Adipose tissue (tissue), 3 donors: Measurements from ENCODE around the gene GMPR. TPM values are rescaled to one million over a fixed set of nuclear protein-coding genes. Genes with fewer than 3 reads are reported as not detected.
"Not testable (repeated sequence)": the region's sequence is repeated elsewhere in the genome, so short reads cannot be mapped to it uniquely, and the experiment has no call there.

Source experiments
- H3K27ac ChIP-seq: one replicate; pipeline ENCODE4 v1.5.1; 2013; ENCODE audit warnings: low read depth, low read length
- WGBS, 3 donors: extraction: QIAGEN DNeasy Blood & Tissue Kit; methylation state at CpG; one replicate each; pipeline ENCODE4 v1.1.7; 2013; 5-methylcytosine and 5-hydroxymethylcytosine counted together
- polyA plus RNA-seq, 3 donors: library from polyadenylated mRNA; stranded (reverse); fragments of 200-250 nt; gene quantifications; one replicate each; pipeline ENCODE4 v1.2.3, GENCODE V29; 2013
- donor health status: healthy with polysubstance abuse.
- donor health status: Bipolar disorder and iron deficiency.
- donor health status: healthy.

The GMPR gene
- polyA plus RNA-seq, 3 donors: 3.8 to 7.7 (median 5.2) TPM

DNA sequence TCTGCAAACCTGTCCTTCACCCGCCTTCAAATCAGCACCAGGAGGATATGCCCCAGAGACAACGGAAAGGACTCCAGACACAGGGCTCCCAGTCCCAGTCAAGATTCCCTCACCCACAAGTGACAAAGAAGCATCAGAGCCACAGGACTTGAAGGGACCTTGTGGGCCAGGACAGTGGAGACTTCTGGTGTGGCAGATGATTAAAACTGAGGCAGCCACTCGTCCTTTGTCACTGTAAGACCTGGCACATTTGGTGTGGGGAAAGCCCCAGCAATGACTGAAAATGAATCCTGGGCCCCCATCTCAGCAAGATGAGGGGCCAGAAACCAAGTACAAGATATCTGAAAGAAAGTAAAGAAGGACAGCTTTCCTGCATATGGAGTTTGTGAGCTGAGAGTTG, 15.6 kb upstream of the GMPR start:
- WGBS, 3 donors: 89 to 92% (median 92%) methylated on average over 3 of the region's 3 CpGs
- H3K27ac ChIP-seq: no peak overlapping the region

DNA sequence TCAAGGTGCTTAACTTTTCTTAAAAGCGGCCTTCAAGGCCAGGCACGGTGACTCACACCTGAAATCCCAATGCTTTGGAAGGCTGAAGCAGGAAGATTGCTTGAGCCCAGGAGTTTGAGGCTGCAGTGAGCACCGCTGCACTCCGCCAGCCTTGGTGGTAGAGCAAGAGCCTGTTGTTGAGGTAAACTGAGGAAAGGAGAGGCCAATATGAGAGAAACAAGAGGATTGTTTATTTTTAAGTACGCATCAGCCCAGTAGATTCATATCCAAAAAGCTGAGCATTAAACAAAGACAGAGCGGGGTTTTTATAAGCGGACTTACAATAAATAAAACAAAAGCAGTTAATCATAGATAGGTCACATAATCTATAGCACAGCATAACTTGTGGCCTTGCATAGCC, 15.0 kb upstream of the GMPR start:
- 54 to 97% (median 97%) methylated on average over 7 of the region's 7 CpGs for WGBS, 3 donors
- H3K27ac ChIP-seq: no peak overlapping the region

DNA sequence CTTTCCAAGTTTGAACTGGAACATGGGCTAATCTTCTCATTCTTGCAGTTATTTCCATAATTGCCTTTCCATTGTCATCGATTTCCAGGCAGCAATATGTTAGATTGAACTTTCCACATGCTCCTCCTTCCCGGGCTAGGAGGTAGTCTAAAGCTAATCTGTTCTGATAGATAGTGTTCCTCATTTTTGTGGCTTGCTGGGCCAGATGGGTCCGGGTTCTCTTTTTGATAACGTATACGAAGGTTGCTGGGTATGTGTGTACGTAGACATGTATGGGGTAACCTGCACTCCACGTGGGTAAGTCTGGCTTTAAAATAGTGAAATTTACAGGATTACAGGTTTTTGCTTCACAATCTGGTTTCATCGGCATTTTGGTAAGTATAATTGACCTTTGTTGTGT, 14.0 kb upstream of the GMPR start:
- 50 to 69% (median 61%) methylated on average over 8 of the region's 8 CpGs for WGBS, 3 donors
- H3K27ac ChIP-seq: no peak overlapping the region

DNA sequence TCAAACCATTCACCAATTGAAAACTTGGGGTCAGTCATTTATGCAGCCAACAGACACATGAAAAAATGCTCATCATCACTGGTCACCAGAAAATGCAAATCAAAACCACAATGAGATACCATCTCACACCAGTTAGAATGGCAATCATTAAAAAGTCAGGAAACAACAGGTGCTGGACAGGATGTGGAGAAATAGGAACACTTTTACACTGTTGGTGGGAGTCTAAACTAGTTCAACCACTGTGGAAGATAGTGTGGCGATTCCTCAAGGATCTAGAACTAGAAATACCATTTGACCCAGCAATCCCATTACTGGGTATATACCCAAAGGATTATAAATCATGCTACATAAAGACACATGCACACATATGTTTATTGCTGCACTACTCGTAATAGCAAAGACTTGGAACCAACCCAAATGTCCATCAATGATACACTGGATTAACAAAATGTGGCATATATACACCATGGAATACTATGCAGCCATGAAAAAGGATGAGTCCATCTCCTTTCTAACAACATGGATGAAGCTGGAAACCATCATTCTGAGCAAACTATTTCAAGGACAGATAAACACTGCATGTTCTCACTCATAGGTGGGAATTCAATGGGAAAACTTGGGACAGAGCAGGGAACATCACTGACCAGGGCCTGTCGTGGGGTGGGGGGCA, 13.2 kb upstream of the GMPR start:
- WGBS, 3 donors: 77 to 86% (median 81%) methylated on average over 3 of the region's 3 CpGs
- H3K27ac ChIP-seq: not testable (repeated sequence)

DNA sequence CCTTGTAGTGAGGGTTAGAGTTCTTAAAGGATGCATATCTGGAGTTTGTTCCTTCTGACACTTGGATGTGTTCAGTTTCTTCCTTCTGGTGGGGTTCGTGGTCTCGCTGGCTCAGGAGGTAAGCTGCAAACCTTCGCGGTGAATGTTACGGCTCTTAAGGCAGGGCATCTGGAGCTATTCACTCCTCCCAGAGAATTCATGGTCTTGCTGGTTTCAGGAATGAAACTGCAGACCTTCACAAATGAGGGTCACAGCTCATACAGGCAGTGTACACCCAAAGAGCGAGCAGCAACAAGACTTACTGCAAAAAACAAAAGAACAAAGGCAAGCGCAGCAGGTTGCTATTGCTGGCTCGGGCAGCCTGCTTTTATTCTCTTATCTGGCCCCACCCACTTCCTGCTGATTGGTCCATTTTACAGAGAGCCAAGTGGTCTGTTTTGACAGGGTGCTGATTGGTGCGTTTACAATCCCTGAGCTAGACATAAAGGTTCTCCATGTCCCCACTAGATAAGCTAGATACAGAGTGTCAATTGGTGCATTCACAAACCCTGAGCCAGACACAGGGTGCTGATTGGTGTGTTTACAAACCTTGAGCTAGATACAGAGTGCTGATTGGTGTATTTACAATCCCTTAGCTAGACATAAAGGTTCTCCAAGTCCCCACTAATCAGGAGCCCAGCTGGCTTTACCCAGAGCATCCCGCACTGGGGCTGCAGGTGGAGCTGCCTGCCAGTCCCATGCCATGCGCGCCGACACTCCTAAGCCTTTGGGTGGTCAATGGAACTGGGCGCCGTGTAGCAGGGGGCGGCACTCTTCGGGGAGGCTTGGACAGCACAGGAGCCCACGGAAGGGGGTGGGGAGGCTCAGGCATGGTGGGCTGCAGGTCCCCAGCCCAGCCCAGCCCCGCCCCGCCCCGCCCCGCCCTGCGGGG, 12.0 kb upstream of the GMPR start:
- H3K27ac ChIP-seq: not testable (repeated sequence)
- 84 to 93% (median 89%) methylated on average over 23 of the region's 23 CpGs for WGBS, 3 donors

DNA sequence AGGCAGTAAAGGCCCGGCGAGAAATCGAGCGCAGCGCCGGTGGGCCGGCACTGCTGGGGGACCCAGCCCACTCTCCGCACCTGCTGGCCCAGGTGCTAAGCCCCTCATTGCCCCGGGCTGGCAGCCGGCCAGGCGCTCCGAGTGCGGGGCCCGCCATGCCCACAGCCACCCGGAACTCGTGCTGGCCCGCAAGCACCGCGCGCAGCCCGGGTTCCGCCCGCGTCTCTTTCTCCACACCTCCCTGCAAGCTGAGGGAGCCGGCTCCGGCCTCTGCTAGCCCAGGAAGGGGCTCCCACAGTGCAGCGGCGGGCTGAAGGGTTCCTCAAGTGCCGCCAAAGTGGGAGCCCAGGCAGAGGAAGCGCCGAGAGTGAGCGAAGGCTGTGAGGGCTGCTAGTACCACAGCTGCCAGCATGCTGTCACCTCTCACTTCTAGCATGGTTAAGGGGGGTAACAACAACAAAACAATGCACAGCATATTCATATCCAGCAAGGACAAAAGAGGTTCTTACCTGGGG, 11.3 kb upstream of the GMPR start:
- no peak overlapping the region for H3K27ac ChIP-seq
- WGBS, 3 donors: 86 to 96% (median 95%) methylated on average over 18 to 32 of the region's 32 CpGs

DNA sequence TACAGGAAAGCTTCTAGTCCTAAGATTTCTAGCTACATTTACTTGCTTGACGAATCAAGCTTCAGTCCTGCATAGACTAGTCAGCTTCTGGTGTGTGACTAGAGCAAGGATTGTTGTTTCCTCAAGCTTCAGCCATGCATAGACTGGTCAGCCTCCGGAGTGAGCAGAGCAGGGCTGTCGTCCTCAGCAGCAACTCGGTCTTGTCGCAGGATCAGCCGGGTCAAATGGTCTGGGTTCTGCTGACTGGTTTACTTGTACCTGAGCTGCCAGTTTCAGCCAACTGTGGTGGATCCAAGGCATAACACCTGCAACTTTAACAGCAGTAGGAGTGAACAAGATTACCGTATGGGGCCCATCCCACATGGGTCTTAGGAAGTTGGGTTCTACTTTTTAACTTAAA, 10.8 kb upstream of the GMPR start:
- no peak overlapping the region for H3K27ac ChIP-seq
- 77 to 91% (median 87%) methylated on average over 7 of the region's 7 CpGs for WGBS, 3 donors

DNA sequence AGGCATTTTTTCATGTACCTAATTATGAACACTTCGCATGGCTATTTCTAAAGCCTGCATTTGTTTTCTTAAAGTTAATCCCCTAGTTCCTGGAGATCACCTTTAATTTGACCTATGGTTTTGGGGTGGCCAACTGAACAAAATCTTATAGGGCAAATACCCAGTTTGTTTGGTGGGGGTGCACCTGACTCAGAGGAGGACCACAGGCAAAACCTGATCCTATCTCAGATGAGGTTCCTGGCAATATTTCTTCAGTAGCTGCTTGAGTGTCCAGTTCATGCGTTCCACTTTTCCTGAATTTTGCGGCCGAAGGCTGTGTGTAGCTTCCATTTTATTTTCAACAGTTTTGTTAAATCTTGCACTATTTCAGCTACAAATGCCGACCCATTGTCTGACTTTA, 10.3 kb upstream of the GMPR start:
- 81 to 96% (median 95%) methylated on average over 5 of the region's 5 CpGs for WGBS, 3 donors
- H3K27ac ChIP-seq: no peak overlapping the region

DNA sequence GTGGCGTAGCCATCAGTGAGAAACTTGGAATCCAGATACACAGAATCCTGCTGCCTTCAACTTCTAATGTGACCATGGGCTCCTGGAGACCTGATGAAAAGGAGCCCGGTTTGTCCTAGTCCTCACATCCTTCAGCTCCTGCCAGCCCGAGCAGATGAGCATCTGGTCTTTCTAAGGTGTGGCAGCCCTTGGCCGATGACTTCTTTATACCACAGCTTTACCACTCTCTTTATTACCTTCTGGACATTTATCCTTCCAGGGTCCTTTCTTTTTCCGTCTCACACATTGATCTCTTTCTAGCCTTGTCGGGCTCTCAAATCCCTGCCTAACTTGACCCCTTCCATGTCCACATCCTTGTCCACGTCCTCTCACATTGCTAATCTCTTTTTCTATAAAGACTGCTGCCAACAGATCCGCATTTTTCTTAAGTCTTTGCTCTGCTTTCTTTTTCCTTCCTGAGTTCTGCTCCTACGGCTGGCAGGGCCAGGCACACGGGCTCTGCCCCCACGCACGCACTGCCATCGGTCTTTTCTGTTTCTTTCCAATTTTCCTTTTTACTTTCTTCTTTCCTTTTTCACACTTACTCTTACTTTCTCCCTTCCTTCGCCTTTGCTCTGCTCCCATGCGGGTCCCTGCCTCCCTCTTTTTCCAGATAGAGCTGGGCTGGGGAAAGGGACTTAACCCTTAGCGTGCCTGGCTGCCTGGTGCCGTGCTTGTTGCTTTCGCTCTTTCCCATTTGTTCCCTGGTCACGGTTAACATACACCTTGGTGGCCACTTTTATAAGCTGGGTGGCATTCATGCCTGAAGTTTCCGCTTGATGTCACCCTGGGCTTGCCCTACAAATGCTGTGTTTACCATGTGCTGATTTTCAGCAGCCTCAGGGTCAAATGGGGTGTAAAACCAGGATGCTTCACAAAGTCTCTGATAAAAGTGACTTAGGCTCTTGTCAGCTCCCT, 9.4 kb upstream of the GMPR start:
- no peak overlapping the region for H3K27ac ChIP-seq

DNA sequence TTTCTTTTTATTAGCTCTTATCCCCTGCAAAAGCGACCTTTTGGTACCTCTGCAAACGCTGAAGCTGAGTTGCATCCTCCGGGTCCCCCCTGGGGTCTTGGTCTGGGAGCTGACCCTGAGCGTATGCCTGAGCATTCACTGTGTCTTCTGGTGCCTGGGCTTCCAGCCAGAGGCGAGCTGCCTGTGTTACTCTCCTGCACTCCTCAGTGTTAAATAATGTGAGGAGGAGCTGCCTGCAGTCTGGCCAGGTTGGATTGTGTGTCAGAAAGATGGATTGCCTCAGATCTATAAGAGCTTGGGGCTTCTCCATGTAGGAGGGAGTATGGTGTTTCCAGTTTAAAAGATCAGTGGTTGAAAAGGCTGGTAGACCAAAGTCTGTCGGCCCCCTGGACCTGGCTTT, 8.7 kb upstream of the GMPR start:
- no peak overlapping the region for H3K27ac ChIP-seq
- 32 to 49% (median 47%) methylated on average over 6 of the region's 6 CpGs for WGBS, 3 donors

More for the DNA sequence above, 9.4 kb upstream of the GMPR start:
- WGBS, 3 donors: 37 to 48% (median 37%) methylated on average over 19 to 20 of the region's 20 CpGs

DNA sequence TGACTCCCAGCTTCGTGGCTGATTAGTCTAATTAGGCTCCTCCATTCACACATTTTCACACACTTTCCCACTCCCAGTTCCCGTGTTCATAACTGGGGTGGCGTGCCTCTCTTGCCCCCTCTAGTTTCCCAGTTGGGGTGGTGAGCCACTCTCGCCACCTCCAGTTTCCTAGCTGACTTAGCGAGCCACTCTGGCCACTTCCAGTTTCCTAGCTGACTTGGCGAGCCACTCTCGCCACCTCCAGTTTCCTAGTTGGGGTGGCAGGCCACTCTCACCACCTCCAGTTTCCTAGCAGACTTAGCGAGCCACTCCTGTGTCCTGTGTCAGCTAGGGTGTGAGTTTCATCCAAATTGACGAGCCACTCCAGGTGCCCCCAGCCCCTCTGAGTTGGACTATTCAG, 7.4 kb upstream of the GMPR start:
- 77 to 84% (median 84%) methylated on average over 9 of the region's 9 CpGs for WGBS, 3 donors
- H3K27ac ChIP-seq: no peak overlapping the region

DNA sequence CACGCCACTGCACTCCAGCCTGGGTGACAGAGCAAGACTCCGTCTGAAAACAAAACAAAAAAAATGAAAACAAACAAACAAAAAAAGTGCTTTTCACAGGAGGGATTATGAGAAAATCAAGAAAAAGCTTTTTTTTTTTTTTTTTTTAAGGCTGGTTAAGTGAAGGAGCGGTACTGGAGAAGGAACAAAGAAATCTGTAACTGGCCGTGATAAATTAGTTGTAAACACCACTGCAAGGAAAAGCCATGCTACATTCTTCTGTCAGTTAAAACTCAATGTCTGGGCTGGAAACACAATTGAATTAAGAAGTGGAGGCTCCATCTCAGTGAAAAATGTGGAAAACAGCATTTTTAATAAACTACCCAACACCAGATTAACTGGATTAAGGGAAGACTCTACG, 6.3 kb upstream of the GMPR start:
- no peak overlapping the region for H3K27ac ChIP-seq
- 54 to 90% (median 89%) methylated on average over 5 of the region's 5 CpGs for WGBS, 3 donors

DNA sequence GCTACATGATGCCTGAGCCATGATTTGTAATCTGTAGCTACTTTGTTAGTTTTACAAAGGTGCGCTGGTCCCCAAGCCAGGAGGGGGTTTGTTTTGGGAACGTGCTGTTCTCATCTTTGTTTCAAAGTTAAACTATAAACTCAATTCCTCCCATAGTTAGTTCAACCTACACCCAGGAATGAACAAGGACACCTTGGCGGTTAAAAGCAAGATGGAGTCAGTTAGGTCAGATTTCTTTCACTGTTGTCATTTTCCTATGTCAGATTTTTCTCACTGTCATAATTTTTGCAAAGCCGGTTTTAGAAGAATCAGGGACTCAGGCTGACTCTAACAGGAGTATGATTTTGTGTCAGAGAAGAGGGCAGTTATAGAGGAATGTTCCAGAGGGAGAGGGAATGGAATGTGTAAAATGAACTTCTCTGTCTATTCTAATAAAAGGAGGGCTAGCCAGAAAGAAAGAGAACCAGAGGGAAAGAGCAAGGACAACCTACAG, 2.3 kb upstream of the GMPR start:
- 44 to 75% (median 75%) methylated on average over 4 of the region's 4 CpGs for WGBS, 3 donors
- no peak overlapping the region for H3K27ac ChIP-seq

DNA sequence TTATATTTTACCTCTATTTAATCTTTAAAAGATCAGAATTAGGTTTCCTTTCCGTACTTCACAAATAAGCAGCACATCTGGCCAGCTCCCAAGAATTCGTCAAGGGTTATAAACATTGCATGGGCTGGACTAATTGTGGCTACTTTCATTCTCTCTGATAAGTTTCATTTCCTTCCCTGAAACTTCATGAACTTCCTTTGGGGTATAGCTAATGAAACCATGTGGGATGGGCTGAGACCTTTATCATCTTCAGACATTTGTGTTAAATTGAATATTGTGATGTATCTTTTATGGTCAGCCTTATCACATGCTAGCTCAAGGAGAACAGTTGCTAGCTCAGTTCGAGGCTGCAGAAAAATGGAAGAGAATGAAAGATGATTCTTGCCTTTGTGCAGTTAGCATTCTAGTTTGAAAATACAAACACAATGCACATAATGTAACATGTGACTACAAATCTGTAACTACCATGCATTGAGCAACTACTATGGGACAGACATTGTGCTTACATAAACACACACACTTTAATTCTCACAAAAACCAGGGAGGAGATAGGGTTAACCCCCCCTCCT, 1.7 kb upstream of the GMPR start:
- 1 to 2% (median 2%) methylated on average over 3 of the region's 3 CpGs for WGBS, 3 donors
- no peak overlapping the region for H3K27ac ChIP-seq

DNA sequence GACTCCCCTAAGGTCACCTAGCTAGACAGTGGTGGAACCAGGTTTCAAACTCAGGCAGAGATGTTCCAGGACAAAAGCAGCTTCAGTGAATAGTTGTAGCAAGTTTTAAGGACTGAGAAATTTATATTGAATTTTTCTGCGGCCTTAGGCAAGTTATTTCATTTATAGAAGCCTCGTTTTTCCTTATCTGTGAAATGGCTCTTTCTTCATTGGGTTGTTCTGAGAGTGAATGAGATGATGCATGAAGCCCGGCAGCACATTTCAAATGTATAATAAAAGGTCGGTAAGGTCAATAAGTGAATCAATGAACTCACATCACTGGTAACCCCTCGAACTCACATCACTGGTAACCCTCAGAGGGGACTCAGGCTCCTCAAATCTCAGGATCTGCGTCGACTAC, 1.1 kb upstream of the GMPR start:
- WGBS, 3 donors: 87 to 94% (median 91%) methylated on average over 7 of the region's 7 CpGs
- no peak overlapping the region for H3K27ac ChIP-seq

DNA sequence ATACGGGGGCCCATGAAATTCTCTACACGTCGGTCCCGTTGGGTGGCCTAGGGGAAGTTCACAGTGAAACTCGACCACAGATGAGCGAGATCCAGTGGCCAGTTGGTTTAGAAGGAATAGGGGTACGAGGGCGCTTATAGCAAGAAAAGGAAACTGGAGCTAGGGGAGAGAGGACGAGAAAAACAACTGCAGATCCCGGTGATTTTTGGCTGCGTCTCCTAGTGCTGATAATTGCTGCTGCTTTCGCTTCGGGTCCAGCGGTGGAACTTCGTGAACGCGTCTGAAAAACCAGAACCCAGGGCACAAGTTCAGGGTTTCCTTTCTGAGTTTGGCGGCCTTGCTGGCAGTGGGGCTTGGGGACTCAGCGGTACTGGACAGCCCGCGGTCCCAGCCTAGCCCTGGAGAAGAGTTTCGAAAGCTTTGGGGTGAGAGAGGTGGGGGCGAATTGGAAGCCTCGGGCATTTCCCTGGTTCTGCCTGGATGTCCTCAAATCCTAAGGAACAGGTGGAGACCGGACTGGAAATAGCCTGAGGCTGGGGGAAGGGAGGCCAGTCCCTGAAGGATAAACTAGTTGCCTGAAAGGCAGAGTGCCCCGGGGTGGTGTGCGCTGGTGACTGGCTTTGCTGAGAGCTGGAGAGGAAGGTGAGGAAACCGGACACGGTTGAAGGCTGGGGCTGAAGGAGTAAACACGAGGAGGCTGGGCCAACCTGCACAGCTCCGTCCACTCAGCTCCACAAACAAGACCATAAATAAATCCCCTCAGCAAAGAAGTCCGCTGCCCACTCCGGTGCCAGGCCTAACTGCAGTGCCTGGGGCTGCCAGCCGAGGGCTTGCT, 793 bp downstream of the GMPR start:
- H3K27ac ChIP-seq: no peak overlapping the region
- WGBS, 3 donors: 3 to 9% (median 5%) methylated on average over 34 of the region's 34 CpGs

DNA sequence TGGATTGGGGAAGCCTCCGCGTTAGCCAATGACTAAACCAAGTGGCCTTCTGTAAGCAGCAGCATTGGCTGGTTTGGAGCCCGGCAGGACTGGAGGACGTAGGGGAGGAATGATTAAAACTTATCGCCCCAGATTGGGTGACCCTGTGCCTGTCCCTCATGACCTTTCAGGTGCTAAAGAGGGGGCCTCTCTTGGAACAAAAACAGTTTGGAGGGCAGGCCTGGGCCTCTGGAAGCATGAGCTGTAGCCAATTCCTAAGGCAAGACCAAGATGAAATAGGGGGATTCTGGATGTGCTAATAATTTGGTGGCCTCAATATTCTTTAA, 1.4 kb downstream of the GMPR start:
- WGBS, 3 donors: 9 to 34% (median 30%) methylated on average over 5 of the region's 5 CpGs
- H3K27ac ChIP-seq: no peak overlapping the region
